Endodermal cell (in vitro differentiated cells): Measurements from ENCODE around the gene ASTN2. TPM values are rescaled to one million over a fixed set of nuclear protein-coding genes. Genes with fewer than 3 reads are reported as not detected.
"Not testable (repeated sequence)": the region's sequence is repeated elsewhere in the genome, so short reads cannot be mapped to it uniquely, and the experiment has no call there.

Source experiments
- DNase-seq: peaks from one replicate; pipeline ENCODE4 v3.0.0-alpha.2; 2017
- H3K27ac ChIP-seq: 2 replicates; pipeline ENCODE4 v1.5.1; 2013; ENCODE audit warnings: mild to moderate bottlenecking, low read depth, low read length, moderate library complexity
- H3K27me3 ChIP-seq: 2 replicates; pipeline ENCODE4 v1.6.1; 2013; ENCODE audit warnings: mild to moderate bottlenecking, low read length, moderate library complexity; ENCODE audit not compliant: insufficient read depth, control insufficient read depth, poor library complexity, severe bottlenecking
- H3K36me3 ChIP-seq: 2 replicates; pipeline ENCODE4 v1.7.0; 2013; ENCODE audit warnings: mild to moderate bottlenecking, low read length, moderate library complexity; ENCODE audit not compliant: control insufficient read depth, insufficient read depth
- H3K4me1 ChIP-seq: one replicate; pipeline ENCODE4 v1.7.0; 2013; ENCODE audit warnings: low read length; ENCODE audit not compliant: control insufficient read depth, insufficient read depth
- H3K4me3 ChIP-seq: 2 replicates; pipeline ENCODE4 v1.5.1; 2013; ENCODE audit warnings: mild to moderate bottlenecking, low read length, moderate library complexity
- H3K9ac ChIP-seq: 2 replicates; pipeline ENCODE4 v1.6.1; 2013; ENCODE audit warnings: mild to moderate bottlenecking, low read length, moderate library complexity; ENCODE audit not compliant: poor library complexity, severe bottlenecking; ENCODE audit errors: extremely low read depth
- H3K9me3 ChIP-seq: 2 replicates; pipeline ENCODE4 v1.6.1; 2013; ENCODE audit warnings: mild to moderate bottlenecking, low read length, moderate library complexity; ENCODE audit not compliant: control insufficient read depth
- H3K27ac Mint-ChIP-seq: 2 replicates; pipeline ENCODE4 v1.8.0; 2020; ENCODE audit warnings: mixed read lengths
- H3K27me3 Mint-ChIP-seq: 2 replicates; pipeline ENCODE4 v1.8.0; 2021; ENCODE audit warnings: mild to moderate bottlenecking, mixed read lengths; ENCODE audit not compliant: insufficient read depth
- H3K36me3 Mint-ChIP-seq: 2 replicates; pipeline ENCODE4 v1.8.0; 2020; ENCODE audit warnings: low read depth, mixed read lengths
- H3K4me1 Mint-ChIP-seq: 2 replicates; pipeline ENCODE4 v1.8.0; 2020; ENCODE audit warnings: mixed read lengths
- H3K4me3 Mint-ChIP-seq: 2 replicates; pipeline ENCODE4 v1.8.0; 2020; ENCODE audit warnings: mild to moderate bottlenecking, moderate library complexity, mixed read lengths
- H3K9me3 Mint-ChIP-seq: 2 replicates; pipeline ENCODE4 v1.8.0; 2020; ENCODE audit warnings: mild to moderate bottlenecking, mixed read lengths
- WGBS, 2 experiments: methylation state at CpG; one replicate each; pipeline versions ENCODE4 v1.1.5 to v1.1.7; 2013; ENCODE audit warnings: missing lambda C conversion rate in 2 of 2, mixed read lengths in 1 of 2; ENCODE audit not compliant: insufficient coverage in 1 of 2, insufficient read length in 1 of 2; 5-methylcytosine and 5-hydroxymethylcytosine counted together
- total RNA-seq, 2 donors: library from RNA; stranded (reverse); fragmentation: NEBNext Ultra II Directional in 1 of 2; extraction: Animal tissue kit (Norgen Biotek cat#: 25700) in 1 of 2; gene quantifications; 2 replicates in 1 of 2; 3 replicates in 1 of 2; pipeline ENCODE4 v1.2.1, GENCODE V29; 2021
- TF ChIP-seq, protein P1 (sequence below): fragments of 200-600 bp; sonication (generic); conservative IDR thresholded peaks from 2 replicates; pipeline ENCODE4 v1.5.0; 2021; ENCODE audit warnings: antibody characterized with exemption, mild to moderate bottlenecking

Gene ASTN2
- total RNA-seq, 2 donors from 2014 or later: 8.9 to 10.4 TPM

DNA sequence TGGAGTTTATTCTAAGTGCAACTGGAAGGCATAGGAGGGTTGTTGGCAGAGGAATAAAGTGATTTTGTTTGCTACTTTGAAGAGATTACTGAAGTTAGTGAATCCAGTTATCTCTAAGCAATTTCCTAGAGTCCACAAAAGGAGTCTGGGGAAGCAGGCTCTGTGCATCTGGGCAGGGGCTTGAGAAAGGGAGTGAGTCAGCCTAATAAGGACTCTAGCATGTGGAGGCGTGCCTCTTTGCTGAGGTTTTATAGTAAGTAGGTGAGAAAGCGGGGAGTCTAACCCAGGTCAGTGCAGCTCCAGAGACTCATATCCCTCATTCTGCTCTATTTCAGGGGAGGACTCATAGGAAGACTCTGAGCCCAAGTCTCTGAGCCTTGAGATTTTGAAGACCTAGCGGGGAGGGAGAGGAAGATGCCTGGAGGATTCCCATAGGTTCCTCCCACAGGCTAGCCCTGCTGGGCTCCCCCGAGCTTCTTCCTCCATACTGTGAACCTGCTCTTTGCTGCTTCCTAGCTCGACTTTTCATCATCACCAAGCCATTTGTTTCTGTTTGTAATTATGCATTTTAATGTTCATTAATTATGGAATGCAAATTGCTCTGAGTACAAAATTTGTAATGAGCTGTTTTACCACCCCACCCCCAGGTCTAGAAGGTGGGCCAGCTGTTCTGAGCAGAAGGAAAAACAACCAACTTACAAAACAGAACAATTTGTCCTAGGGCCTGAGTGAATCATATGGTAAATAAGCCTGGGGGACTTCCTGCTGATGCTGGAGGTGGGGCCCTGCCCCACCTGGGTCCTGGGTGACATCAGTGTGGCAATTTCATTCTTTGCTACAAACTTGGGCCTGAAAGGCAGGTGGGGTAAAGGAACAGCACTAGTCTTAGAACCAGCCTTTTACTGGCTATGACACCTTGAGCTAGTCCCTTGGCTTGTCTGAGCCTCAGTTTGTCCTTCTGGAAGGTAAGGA is 577.6 kb downstream of the ASTN2 start:
- peak; percentile 72 for DNase-seq

DNA sequence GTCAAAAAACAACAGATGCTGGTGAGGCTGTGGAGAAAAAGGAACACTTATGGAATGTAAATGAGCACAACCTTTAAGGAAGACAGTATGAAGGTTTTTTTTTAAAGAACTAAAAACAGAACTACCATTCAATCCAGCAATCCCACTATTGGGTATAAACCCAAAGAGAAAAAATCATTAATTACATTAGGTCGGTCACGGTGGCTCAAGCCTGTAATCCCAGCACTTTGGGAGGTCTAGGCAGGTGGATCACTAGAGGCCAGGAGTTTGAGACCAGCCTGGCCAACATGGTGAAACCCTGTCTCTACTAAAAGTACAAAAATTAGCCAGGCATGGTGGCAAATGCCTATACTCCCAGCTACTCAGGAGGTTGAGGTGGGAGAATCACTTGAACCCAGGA is 584.5 kb downstream of the ASTN2 start:
- not testable (repeated sequence) for H3K36me3 ChIP-seq, DNase-seq, H3K27ac Mint-ChIP-seq, H3K36me3 Mint-ChIP-seq, H3K27me3 Mint-ChIP-seq, H3K9ac ChIP-seq, H3K27ac ChIP-seq, H3K4me1 ChIP-seq, H3K4me3 ChIP-seq, H3K27me3 ChIP-seq, H3K9me3 Mint-ChIP-seq, H3K9me3 ChIP-seq, H3K4me3 Mint-ChIP-seq
- 95% methylated on average over 2 of the region's 2 CpGs; no CpG with 5 or more reads in 1 of the 2 experiments for WGBS, 2 experiments
- peaks cover 44% of the 10 kb centered on the region for H3K4me1 Mint-ChIP-seq

More for the DNA sequence above, 577.6 kb downstream of the ASTN2 start:
- peak overlapping the region; percentile 34 for H3K27ac Mint-ChIP-seq
- peaks cover 40% of the 10 kb centered on the region for H3K4me1 Mint-ChIP-seq
- H3K36me3 ChIP-seq: no peaks in the 10 kb centered on the region
- no peaks in the 10 kb centered on the region for H3K27me3 ChIP-seq
- H3K27me3 Mint-ChIP-seq: peaks cover 2% of the 10 kb centered on the region
- H3K36me3 Mint-ChIP-seq: no peaks in the 10 kb centered on the region
- peaks cover 8% of the 10 kb centered on the region for H3K4me1 ChIP-seq
- peak overlapping the region; percentile 2 for H3K9ac ChIP-seq
- TF ChIP-seq, protein P1, sequence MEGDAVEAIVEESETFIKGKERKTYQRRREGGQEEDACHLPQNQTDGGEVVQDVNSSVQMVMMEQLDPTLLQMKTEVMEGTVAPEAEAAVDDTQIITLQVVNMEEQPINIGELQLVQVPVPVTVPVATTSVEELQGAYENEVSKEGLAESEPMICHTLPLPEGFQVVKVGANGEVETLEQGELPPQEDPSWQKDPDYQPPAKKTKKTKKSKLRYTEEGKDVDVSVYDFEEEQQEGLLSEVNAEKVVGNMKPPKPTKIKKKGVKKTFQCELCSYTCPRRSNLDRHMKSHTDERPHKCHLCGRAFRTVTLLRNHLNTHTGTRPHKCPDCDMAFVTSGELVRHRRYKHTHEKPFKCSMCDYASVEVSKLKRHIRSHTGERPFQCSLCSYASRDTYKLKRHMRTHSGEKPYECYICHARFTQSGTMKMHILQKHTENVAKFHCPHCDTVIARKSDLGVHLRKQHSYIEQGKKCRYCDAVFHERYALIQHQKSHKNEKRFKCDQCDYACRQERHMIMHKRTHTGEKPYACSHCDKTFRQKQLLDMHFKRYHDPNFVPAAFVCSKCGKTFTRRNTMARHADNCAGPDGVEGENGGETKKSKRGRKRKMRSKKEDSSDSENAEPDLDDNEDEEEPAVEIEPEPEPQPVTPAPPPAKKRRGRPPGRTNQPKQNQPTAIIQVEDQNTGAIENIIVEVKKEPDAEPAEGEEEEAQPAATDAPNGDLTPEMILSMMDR: no peak
- H3K27ac ChIP-seq: no peak overlapping the region
- peaks cover 14% of the 10 kb centered on the region for H3K9me3 Mint-ChIP-seq
- H3K4me3 Mint-ChIP-seq: peak overlapping the region; percentile 13
- H3K9me3 ChIP-seq: no peaks in the 10 kb centered on the region
- H3K4me3 ChIP-seq: peak overlapping the region; percentile 22
- 73 to 80% methylated on average over 1 to 4 of the region's 5 CpGs for WGBS, 2 experiments

- Histone ChIP-seq H3K4me3 (peak overlapping the region; percentile 36), H3K9me3 (peaks cover 7% of the 10 kb centered on the region), H3K27ac (no peak overlapping the region), H3K27me3 (no peaks in the 10 kb centered on the region), H3K4me1 (peaks cover 28% of the 10 kb centered on the region), H3K36me3 (no peaks in the 10 kb centered on the region), H3K9ac (no peak overlapping the region)
- H3K9me3 Mint-ChIP-seq: peaks cover 2% of the 10 kb centered on the region
- H3K4me3 Mint-ChIP-seq: peak overlapping the region; percentile 35
- peaks cover 72% of the 10 kb centered on the region for H3K4me1 Mint-ChIP-seq
- peaks cover 7% of the 10 kb centered on the region for H3K27me3 Mint-ChIP-seq
- no peak for DNase-seq
- TF ChIP-seq, protein P1: no peak
- 96 to 100% methylated on average over 1 to 6 of the region's 6 CpGs for WGBS, 2 experiments
- H3K27ac Mint-ChIP-seq: no peak overlapping the region
- no peaks in the 10 kb centered on the region for H3K36me3 Mint-ChIP-seq
Measured at GRCh38 chr9:116821633-116822229, 593.1 kb downstream of the ASTN2 start.
